ENCODE data around the gene CPNE9. TPM values are rescaled to one million over a fixed set of nuclear protein-coding genes. Genes with fewer than 3 reads are reported as not detected.

The CPNE9 gene
- total and polyA plus RNA-seq, 2 experiments from 2014 or later, result 7.0 to 8.8 TPM

DNA sequence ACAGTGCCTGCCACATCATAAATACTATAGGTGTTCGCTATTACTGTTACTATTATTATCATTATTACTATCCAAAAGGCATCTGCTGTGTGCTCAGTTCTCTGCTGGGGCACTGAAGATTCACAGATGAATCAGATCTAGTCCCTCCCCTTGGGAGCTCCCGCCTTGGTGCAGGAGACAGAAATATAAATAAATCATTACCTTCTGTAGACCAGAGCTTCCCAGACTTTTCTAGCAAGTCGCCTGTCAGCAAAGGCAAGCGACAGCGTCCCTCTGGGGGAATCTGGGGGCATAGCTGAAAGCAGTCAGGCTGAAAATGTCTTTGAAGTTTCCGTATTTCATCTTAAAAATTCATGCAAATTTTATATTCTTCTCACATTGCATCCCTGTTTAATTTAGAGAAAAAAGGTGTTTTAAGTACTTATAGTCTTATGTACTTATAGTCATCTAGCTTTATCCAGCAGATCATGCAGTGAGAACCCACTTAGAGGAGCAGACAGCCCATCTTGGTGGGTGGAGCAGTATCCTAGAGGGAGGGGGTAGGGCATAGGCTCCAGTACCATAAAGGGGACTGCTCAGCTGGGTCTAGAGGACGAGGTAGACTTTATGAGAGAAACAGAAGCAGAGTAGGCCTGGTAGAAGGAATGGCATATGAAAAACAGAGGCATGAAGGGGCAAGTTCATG is 17.5 kb downstream of the CPNE9 start:
- Mint-ChIP-seq H3K27me3 (ENCODE audit: insufficient read depth, low read depth, poor library complexity) (peaks cover 2% of the 10 kb centered on the region), H3K36me3 (ENCODE audit: low read depth) (no peaks in the 10 kb centered on the region), H3K9me3 (no peaks in the 10 kb centered on the region), H3K27ac (no peak overlapping the region), H3K4me1 (peaks cover 6% of the 10 kb centered on the region), H3K4me3 (no peak overlapping the region)
- no peaks in the 10 kb centered on the region for H3K4me1 ChIP-seq (ENCODE audit: insufficient read depth)
- H3K27me3 ChIP-seq (ENCODE audit: insufficient read depth), result no peaks in the 10 kb centered on the region
- no peak overlapping the region for H3K27ac ChIP-seq (ENCODE audit: low read depth)
- H3K4me3 ChIP-seq, result no peak overlapping the region
- H3K79me2 ChIP-seq (replicated peaks; ENCODE audit: insufficient read depth), result no peaks in the 10 kb centered on the region
- ATAC-seq, result no peak; the same call in 2 of the 3 replicates
- DNase-seq (ENCODE audit: low spot score), result no peak
- no peak for TF ChIP-seq POLR2AphosphoS5 (IDR thresholded peaks at IDR 0.05; ENCODE audit: low read depth)
- no peaks in the 10 kb centered on the region for H3F3A ChIP-seq (replicated peaks; ENCODE audit: low read depth)
- H4K20me1 ChIP-seq (replicated peaks; ENCODE audit: insufficient read depth), result no peaks in the 10 kb centered on the region
- no peak overlapping the region for H2AFZ ChIP-seq
- no peak overlapping the region for H3K4me2 ChIP-seq
- no peaks in the 10 kb centered on the region for H3K36me3 ChIP-seq (ENCODE audit: insufficient read depth)
- H3K9me2 ChIP-seq (ENCODE audit: insufficient read depth), result no peaks in the 10 kb centered on the region

DNA sequence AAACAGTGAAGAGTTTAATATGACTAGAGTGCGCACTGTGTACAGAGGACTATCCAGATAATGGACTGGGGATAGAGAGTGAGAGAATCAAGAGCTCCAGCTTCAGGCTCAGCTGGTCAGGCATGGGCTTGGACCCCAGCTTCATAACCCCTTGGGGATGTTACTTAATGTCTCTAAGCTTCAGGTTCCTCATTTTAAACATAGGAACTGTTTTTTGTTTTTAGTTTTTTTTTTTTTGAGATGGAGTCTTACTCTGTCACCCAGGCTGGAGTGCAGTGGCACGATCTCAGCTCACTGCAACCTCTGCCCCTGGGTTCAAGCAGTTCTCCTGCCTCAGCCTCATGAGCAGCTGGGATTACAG is 18.0 kb downstream of the CPNE9 start:
- H3K27me3 Mint-ChIP-seq (ENCODE audit: insufficient read depth, low read depth, poor library complexity), result peaks cover 2% of the 10 kb centered on the region
- Histone ChIP-seq H3K9me2 (ENCODE audit: insufficient read depth) (no peaks in the 10 kb centered on the region), H3K79me2 (replicated peaks; ENCODE audit: insufficient read depth) (no peaks in the 10 kb centered on the region), H4K20me1 (replicated peaks; ENCODE audit: insufficient read depth) (no peaks in the 10 kb centered on the region), H2AFZ (no peak overlapping the region), H3K27me3 (ENCODE audit: insufficient read depth) (no peaks in the 10 kb centered on the region), H3K4me1 (ENCODE audit: insufficient read depth) (no peaks in the 10 kb centered on the region), H3K4me3 (no peak overlapping the region), H3K4me2 (no peak overlapping the region), H3F3A (replicated peaks; ENCODE audit: low read depth) (no peaks in the 10 kb centered on the region), H3K27ac (ENCODE audit: low read depth) (no peak overlapping the region), H3K36me3 (ENCODE audit: insufficient read depth) (no peaks in the 10 kb centered on the region)
- no peak overlapping the region for H3K27ac Mint-ChIP-seq
- peaks cover 8% of the 10 kb centered on the region for H3K4me1 Mint-ChIP-seq
- no peaks in the 10 kb centered on the region for H3K36me3 Mint-ChIP-seq (ENCODE audit: low read depth)
- no peak for ATAC-seq
- H3K9me3 Mint-ChIP-seq, result no peaks in the 10 kb centered on the region
- no peak overlapping the region for H3K4me3 Mint-ChIP-seq
- no peak for DNase-seq (ENCODE audit: low spot score)
- no peak for TF ChIP-seq NANOG (IDR thresholded peaks at IDR 0.05; ENCODE audit: borderline replicate concordance)
- TF ChIP-seq POLR2AphosphoS5 (IDR thresholded peaks at IDR 0.05; ENCODE audit: low read depth), result no peak
- TF ChIP-seq EZH2phosphoT487 (IDR thresholded peaks at IDR 0.05; ENCODE audit: unreplicated experiment), result no peak
- TF ChIP-seq STAT1 (IDR thresholded peaks at IDR 0.05; ENCODE audit: unreplicated experiment), result no peak
- TF ChIP-seq, protein P1, sequence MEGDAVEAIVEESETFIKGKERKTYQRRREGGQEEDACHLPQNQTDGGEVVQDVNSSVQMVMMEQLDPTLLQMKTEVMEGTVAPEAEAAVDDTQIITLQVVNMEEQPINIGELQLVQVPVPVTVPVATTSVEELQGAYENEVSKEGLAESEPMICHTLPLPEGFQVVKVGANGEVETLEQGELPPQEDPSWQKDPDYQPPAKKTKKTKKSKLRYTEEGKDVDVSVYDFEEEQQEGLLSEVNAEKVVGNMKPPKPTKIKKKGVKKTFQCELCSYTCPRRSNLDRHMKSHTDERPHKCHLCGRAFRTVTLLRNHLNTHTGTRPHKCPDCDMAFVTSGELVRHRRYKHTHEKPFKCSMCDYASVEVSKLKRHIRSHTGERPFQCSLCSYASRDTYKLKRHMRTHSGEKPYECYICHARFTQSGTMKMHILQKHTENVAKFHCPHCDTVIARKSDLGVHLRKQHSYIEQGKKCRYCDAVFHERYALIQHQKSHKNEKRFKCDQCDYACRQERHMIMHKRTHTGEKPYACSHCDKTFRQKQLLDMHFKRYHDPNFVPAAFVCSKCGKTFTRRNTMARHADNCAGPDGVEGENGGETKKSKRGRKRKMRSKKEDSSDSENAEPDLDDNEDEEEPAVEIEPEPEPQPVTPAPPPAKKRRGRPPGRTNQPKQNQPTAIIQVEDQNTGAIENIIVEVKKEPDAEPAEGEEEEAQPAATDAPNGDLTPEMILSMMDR (conservative IDR thresholded peaks at IDR 0.05; ENCODE audit: low read depth in 2 of 2), result no peak
- TF ChIP-seq, protein P2, sequence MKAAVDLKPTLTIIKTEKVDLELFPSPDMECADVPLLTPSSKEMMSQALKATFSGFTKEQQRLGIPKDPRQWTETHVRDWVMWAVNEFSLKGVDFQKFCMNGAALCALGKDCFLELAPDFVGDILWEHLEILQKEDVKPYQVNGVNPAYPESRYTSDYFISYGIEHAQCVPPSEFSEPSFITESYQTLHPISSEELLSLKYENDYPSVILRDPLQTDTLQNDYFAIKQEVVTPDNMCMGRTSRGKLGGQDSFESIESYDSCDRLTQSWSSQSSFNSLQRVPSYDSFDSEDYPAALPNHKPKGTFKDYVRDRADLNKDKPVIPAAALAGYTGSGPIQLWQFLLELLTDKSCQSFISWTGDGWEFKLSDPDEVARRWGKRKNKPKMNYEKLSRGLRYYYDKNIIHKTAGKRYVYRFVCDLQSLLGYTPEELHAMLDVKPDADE (IDR thresholded peaks at IDR 0.05), result no peak
- TF ChIP-seq, protein P3, sequence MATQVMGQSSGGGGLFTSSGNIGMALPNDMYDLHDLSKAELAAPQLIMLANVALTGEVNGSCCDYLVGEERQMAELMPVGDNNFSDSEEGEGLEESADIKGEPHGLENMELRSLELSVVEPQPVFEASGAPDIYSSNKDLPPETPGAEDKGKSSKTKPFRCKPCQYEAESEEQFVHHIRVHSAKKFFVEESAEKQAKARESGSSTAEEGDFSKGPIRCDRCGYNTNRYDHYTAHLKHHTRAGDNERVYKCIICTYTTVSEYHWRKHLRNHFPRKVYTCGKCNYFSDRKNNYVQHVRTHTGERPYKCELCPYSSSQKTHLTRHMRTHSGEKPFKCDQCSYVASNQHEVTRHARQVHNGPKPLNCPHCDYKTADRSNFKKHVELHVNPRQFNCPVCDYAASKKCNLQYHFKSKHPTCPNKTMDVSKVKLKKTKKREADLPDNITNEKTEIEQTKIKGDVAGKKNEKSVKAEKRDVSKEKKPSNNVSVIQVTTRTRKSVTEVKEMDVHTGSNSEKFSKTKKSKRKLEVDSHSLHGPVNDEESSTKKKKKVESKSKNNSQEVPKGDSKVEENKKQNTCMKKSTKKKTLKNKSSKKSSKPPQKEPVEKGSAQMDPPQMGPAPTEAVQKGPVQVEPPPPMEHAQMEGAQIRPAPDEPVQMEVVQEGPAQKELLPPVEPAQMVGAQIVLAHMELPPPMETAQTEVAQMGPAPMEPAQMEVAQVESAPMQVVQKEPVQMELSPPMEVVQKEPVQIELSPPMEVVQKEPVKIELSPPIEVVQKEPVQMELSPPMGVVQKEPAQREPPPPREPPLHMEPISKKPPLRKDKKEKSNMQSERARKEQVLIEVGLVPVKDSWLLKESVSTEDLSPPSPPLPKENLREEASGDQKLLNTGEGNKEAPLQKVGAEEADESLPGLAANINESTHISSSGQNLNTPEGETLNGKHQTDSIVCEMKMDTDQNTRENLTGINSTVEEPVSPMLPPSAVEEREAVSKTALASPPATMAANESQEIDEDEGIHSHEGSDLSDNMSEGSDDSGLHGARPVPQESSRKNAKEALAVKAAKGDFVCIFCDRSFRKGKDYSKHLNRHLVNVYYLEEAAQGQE (IDR thresholded peaks at IDR 0.05; ENCODE audit: unreplicated experiment), result no peak
- no peak for TF ChIP-seq CREB1 (CRISPR knock-in tag; IDR thresholded peaks at IDR 0.05; ENCODE audit: low read depth)
- TF ChIP-seq JUNB (IDR thresholded peaks at IDR 0.05; ENCODE audit: unreplicated experiment), result no peak
- TF ChIP-seq ZNF114 (CRISPR knock-in tag; IDR thresholded peaks at IDR 0.05), result no peak
- no peak for TF ChIP-seq ZNF331 (CRISPR knock-in tag; IDR thresholded peaks at IDR 0.05; ENCODE audit: low read depth)
